Mammary epithelial cell (primary cell): ENCODE results near the gene ASPSCR1.
A peak's percentile ranks its signal among the peaks of the same experiment; 100 is the strongest.

ENCODE experiments used
- EZH2 ChIP-seq: IDR thresholded peaks from 2 replicates; pipeline ENCODE4 v1.6.1; 2012; ENCODE audit warnings: low read length, inconsistent platforms, borderline replicate concordance
- TF ChIP-seq, protein P1 (sequence below), 2 donors: IDR thresholded peaks in 1 of 2; conservative IDR thresholded peaks in 1 of 2; 2 replicates each; pipeline ENCODE4 v1.5.1; 2011 to 2012; ENCODE audit warnings: inconsistent platforms in 2 of 2, low read length in 2 of 2, mild to moderate bottlenecking in 2 of 2, control low read depth in 1 of 2, low read depth in 1 of 2; ENCODE audit not compliant: insufficient read depth in 1 of 2; ENCODE audit errors: extremely low read depth in 1 of 2

DNA sequence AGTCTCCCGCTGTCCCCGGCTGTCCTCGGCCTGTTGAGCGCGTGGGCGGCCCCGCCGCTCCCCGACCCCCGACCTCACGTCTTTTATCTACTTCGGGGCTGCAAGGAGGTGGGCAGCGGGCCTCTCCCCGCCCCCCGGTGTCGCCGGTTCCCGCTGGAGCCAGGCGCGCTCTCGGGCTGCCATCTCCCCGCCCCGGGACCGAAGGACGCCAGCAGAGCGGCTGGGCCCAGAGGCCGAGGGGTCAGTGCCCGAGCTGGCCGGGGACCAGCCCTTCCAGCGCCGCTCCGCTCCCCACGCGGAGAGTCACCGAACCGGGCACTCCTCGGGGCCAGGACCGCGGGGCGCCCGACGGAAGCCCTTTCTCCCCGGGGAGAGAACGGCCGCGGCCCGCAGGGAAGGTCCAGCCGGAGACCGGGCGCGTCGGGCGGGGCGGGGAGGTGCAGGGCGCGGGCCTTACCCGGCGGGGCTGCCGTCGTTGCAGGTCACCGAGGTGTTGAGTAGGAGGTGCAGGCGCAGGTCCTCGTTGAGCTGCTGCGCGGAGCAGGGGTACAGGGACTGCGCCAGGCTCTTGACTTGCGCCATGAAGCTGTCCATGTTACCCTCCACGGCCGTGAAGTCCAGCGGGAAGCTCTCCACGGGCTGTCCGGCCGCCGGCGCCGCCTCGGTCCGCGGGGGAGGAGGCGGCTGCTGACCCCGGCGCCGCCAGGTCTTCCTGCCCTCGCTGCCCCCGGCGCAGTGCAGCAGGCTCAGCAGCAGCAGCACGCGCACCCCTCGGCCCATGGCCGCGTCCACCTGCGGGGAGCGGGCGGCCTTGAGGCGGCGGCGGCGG lies 17.1 kb upstream of the ASPSCR1 start:
- TF ChIP-seq, protein P1, sequence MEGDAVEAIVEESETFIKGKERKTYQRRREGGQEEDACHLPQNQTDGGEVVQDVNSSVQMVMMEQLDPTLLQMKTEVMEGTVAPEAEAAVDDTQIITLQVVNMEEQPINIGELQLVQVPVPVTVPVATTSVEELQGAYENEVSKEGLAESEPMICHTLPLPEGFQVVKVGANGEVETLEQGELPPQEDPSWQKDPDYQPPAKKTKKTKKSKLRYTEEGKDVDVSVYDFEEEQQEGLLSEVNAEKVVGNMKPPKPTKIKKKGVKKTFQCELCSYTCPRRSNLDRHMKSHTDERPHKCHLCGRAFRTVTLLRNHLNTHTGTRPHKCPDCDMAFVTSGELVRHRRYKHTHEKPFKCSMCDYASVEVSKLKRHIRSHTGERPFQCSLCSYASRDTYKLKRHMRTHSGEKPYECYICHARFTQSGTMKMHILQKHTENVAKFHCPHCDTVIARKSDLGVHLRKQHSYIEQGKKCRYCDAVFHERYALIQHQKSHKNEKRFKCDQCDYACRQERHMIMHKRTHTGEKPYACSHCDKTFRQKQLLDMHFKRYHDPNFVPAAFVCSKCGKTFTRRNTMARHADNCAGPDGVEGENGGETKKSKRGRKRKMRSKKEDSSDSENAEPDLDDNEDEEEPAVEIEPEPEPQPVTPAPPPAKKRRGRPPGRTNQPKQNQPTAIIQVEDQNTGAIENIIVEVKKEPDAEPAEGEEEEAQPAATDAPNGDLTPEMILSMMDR (conservative IDR thresholded peaks at IDR 0.05 in 1 of 2, IDR thresholded peaks at IDR 0.05 in 1 of 2; ENCODE audit: extremely low read depth in 1 of 2, insufficient read depth in 1 of 2, low read depth in 1 of 2, low read length in 2 of 2), result no peak
- peak; percentile 77 for TF ChIP-seq EZH2
